GM12878 (cell line): Measurements from ENCODE around the gene FHL5. TPM values are rescaled to one million over a fixed set of nuclear protein-coding genes. Genes with fewer than 3 reads are reported as not detected.

Source experiments
- ATAC-seq: fragments of 200-7000 bp; cut with Tn5 transposase; 3 replicates; pipeline ENCODE4 v1.9.1; 2020; ENCODE audit warnings: mild to moderate bottlenecking, moderate library complexity
- BruUV-seq: library from RNA; stranded (reverse); fragments of 400-500 nt; replicated peaks from 2 replicates; lab custom pipeline; 2021; lab: Mats Ljungman, UMichigan
- CTCF ChIA-PET: fragments of 300-600 bp; sonication (Branson Sonifier 250); formaldehyde crosslinking; extraction: SDS; loops from one replicate; lab custom pipeline; 2021; ENCODE audit warnings: inconsistent platforms; lab: Yijun Ruan, JAX
- POLR2A ChIA-PET: fragments of 350-600 bp; formaldehyde crosslinking; extraction: SDS; loops from one replicate; lab custom pipeline; 2021; ENCODE audit warnings: inconsistent platforms; lab: Charles Lee
- RAD21 ChIA-PET: fragments of 300-600 bp; sonication (Branson Sonifier 250); formaldehyde crosslinking; loops from one replicate; lab custom pipeline; 2023; ENCODE audit warnings: antibody characterized with exemption; ENCODE audit not compliant: unreplicated experiment; lab: Charles Lee
- SMC1A ChIA-PET: fragments of 300-600 bp; sonication (Branson Sonifier 250); formaldehyde crosslinking; loops from one replicate; lab custom pipeline; 2023; ENCODE audit not compliant: unreplicated experiment, uncharacterized antibody; lab: Charles Lee
- DNase-seq: peaks from one replicate; pipeline ENCODE4 v3.0.0-alpha.2; 2011; ENCODE audit warnings: low read depth, low spot score
- FAIRE-seq: peaks from 3 replicates; lab custom pipeline; 2011; peaks lifted over from hg19 to GRCh38; lab: Jason Lieb, UNC
- H2AFZ ChIP-seq: 2 replicates; pipeline ENCODE4 v1.6.0; 2011; ENCODE audit warnings: low read depth, low read length, control low read depth; ENCODE audit not compliant: control insufficient read depth
- H3K27ac ChIP-seq: 2 replicates; pipeline ENCODE4 v1.5.1; 2011; ENCODE audit warnings: control low read depth; ENCODE audit not compliant: control insufficient read depth, insufficient read depth
- H3K27me3 ChIP-seq, 2 experiments: replicated peaks in 1 of 2; 2 replicates each; pipeline versions ENCODE4 v1.6.0 to v1.6.1; 2011; ENCODE audit warnings: low read length in 1 of 2; ENCODE audit not compliant: control insufficient read depth in 2 of 2, insufficient read depth in 2 of 2
- H3K36me3 ChIP-seq, 2 experiments: 2 replicates each; pipeline ENCODE4 v1.5.1; 2011; ENCODE audit warnings: low read length in 1 of 2; ENCODE audit not compliant: control insufficient read depth in 2 of 2, insufficient read depth in 2 of 2
- H3K4me1 ChIP-seq: 2 replicates; pipeline ENCODE4 v1.6.1; 2011; ENCODE audit warnings: mild to moderate bottlenecking, low read length, moderate library complexity, mixed read lengths; ENCODE audit not compliant: control insufficient read depth, insufficient read depth
- H3K4me2 ChIP-seq: 2 replicates; pipeline ENCODE4 v1.6.0; 2011; ENCODE audit warnings: control low read depth; ENCODE audit not compliant: control insufficient read depth, insufficient read depth
- H3K4me3 ChIP-seq: fragments of 200-600 bp; sonication (generic); 2 replicates; pipeline ENCODE4 v1.5.1; 2016
- H3K79me2 ChIP-seq: 2 replicates; pipeline ENCODE4 v1.6.0; 2011; ENCODE audit warnings: low read length; ENCODE audit not compliant: control insufficient read depth, insufficient read depth
- H3K9ac ChIP-seq: 2 replicates; pipeline ENCODE4 v1.8.0; 2011; ENCODE audit warnings: low read length, control low read depth, mixed read lengths; ENCODE audit not compliant: control insufficient read depth, insufficient read depth
- H3K9me3 ChIP-seq: replicated peaks from 3 replicates; pipeline ENCODE4 v1.5.1; 2011; ENCODE audit warnings: mild to moderate bottlenecking, low read length; ENCODE audit not compliant: control insufficient read depth, insufficient read depth
- H4K20me1 ChIP-seq: 2 replicates; pipeline ENCODE4 v1.6.0; 2011; ENCODE audit not compliant: control insufficient read depth, insufficient read depth
- CTCF ChIP-seq, 3 experiments: IDR thresholded peaks in 2 of 3; conservative IDR thresholded peaks in 1 of 3; 2 replicates each; pipeline ENCODE4 v1.5.1; 2011; ENCODE audit warnings: low read depth in 3 of 3, low read length in 3 of 3, mild to moderate bottlenecking in 3 of 3, control low read depth in 2 of 3, moderate library complexity in 2 of 3, inconsistent platforms in 1 of 3, mixed read lengths in 1 of 3; ENCODE audit not compliant: control insufficient read depth in 2 of 3, insufficient read depth in 1 of 3; ENCODE audit errors: extremely low read depth in 1 of 3
- DPF2 ChIP-seq: fragments of 450-650 bp; IDR thresholded peaks from 2 replicates; pipeline ENCODE4 v1.6.1; 2017; ENCODE audit warnings: mild to moderate bottlenecking
- E4F1 ChIP-seq: fragments of 450-650 bp; IDR thresholded peaks from 2 replicates; pipeline ENCODE4 v1.6.1; 2018; ENCODE audit warnings: borderline replicate concordance, mild to moderate bottlenecking; ENCODE audit not compliant: partially characterized antibody
- ETV6 ChIP-seq, 2 experiments: fragments of 450-650 bp in 1 of 2; IDR thresholded peaks in 1 of 2; conservative IDR thresholded peaks in 1 of 2; 2 replicates each; pipeline ENCODE4 v1.6.1; 2014; ENCODE audit warnings: antibody characterized with exemption in 1 of 2, borderline replicate concordance in 1 of 2, low read depth in 1 of 2, mild to moderate bottlenecking in 1 of 2, moderate library complexity in 1 of 2
- NBN ChIP-seq: fragments of 450-650 bp; IDR thresholded peaks from 2 replicates; pipeline ENCODE4 v1.6.1; 2016
- NFYA ChIP-seq: IDR thresholded peaks from 2 replicates; pipeline ENCODE4 v1.6.1; 2011; ENCODE audit warnings: low read depth, mild to moderate bottlenecking, low read length, improper control_type of control experiment, borderline replicate concordance
- POLR2AphosphoS5 ChIP-seq: IDR thresholded peaks from 2 replicates; pipeline ENCODE4 v1.6.1; 2011; ENCODE audit warnings: mild to moderate bottlenecking, low read length, inconsistent platforms
- RUNX3 ChIP-seq: IDR thresholded peaks from 2 replicates; pipeline ENCODE4 v1.6.1; 2012; ENCODE audit warnings: low read length, inconsistent platforms
- SMC3 ChIP-seq: IDR thresholded peaks from 2 replicates; pipeline ENCODE4 v1.6.1; 2011; ENCODE audit warnings: low read length, improper control_type of control experiment, borderline replicate concordance
- ZNF274 ChIP-seq: IDR thresholded peaks from one replicate; pipeline ENCODE4 v1.8.0; 2011; ENCODE audit not compliant: insufficient read length, insufficient read depth
- ZSCAN29 ChIP-seq: fragments of 450-650 bp; IDR thresholded peaks from 2 replicates; pipeline ENCODE4 v1.6.1; 2017; ENCODE audit warnings: mild to moderate bottlenecking, moderate library complexity
- WGBS: methylation state at CpG from one replicate; pipeline ENCODE4 v1.1.6; 2016; ENCODE audit warnings: low lambda C conversion rate; ENCODE audit not compliant: insufficient replicate concordance, insufficient coverage; ENCODE audit errors: missing lambda C conversion rate; 5-methylcytosine and 5-hydroxymethylcytosine counted together
- in situ Hi-C: fragments of 300-500 bp; cut with MboI; formaldehyde crosslinking; loops from 9 replicates; pipeline ENCODE4 v1.14.3; 2018; ENCODE audit warnings: mixed read lengths
- intact Hi-C: fragments of 100-400 bp; cut with micrococcal nuclease; formaldehyde crosslinking; loops from one replicate; pipeline ENCODE4 v1.14.2; 2022; ENCODE audit not compliant: unreplicated experiment
- polyA plus RNA-seq, 11 experiments: library from polyadenylated mRNA; depleted of rRNA in 4 of 11; unstranded in 6 of 11; stranded (reverse) in 5 of 11; fragments of >200 nt; fragmentation: Nextera tagmentation in 4 of 11; fragmentation: Illumina TruSeq in 1 of 11; extraction: Ambion mirVana in 4 of 11; extraction: Trizol in 1 of 11; gene quantifications; 1 replicate in 1 of 11; 2 replicates in 10 of 11; pipeline versions ENCODE4 v1.2.1 to v1.2.3, GENCODE V29; 2011 to 2016; ENCODE audit warnings: inconsistent platforms in 2 of 11, missing spikeins in 2 of 11, low read depth in 1 of 11
- total RNA-seq, 4 experiments: library from RNA; depleted of rRNA in 3 of 4; stranded (reverse); fragments of >200 nt in 3 of 4; fragmentation: Illumina TruSeq in 1 of 4; extraction: Trizol in 1 of 4; gene quantifications; 2 replicates each; pipeline versions ENCODE4 v1.2.1 to v1.2.3, GENCODE V29; 2013 to 2021

Gene FHL5
- total and polyA plus RNA-seq, 10 of the 15 experiments (the other 5 are each of a cell fraction or from before 2014, with no cell fraction given) = 0.16 TPM; not detected in 9

- ChIA-PET RAD21 (interaction anchor here (1.0 kb wide), 1 partner anchor 24 kb away, joined by 3 read pairs; no protein-coding TSS in a partner anchor), CTCF (no interaction called here), POLR2A (no interaction called here), SMC1A (no interaction called here)
- H3K4me1 ChIP-seq = no peaks in the 10 kb centered on the region
- in situ Hi-C loops (no loop called here), intact Hi-C loops (no loop called here)
- H3K4me3 ChIP-seq = no peak overlapping the region
- 5% methylated on average over 1 of the region's 1 CpG for WGBS
- no TSS peak for BruUV-seq
- H3K27ac ChIP-seq = no peak overlapping the region
- no peaks in the 10 kb centered on the region for H4K20me1 ChIP-seq
- H3K9me3 ChIP-seq = no peaks in the 10 kb centered on the region
- DNase-seq (no peak), FAIRE-seq (no peak), ATAC-seq (no peak)
- H2AFZ ChIP-seq = no peak overlapping the region
- H3K79me2 ChIP-seq = no peaks in the 10 kb centered on the region
- H3K36me3 ChIP-seq = no peaks in the 10 kb centered on the region
- H3K9ac ChIP-seq = no peak overlapping the region
- no peak overlapping the region for H3K4me2 ChIP-seq
- TF ChIP-seq SMC3 (no peak), ZNF274 (no peak), NFYA (no peak), CTCF (IDR thresholded peaks at IDR 0.05 in 2 of 3, conservative IDR thresholded peaks at IDR 0.05 in 1 of 3; ENCODE audit: control insufficient read depth in 2 of 3, extremely low read depth in 1 of 3, insufficient read depth in 1 of 3, low read depth in 3 of 3, low read length in 3 of 3) (no peak), ZSCAN29 (no peak), RUNX3 (no peak), E4F1 (no peak), ETV6 (conservative IDR thresholded peaks at IDR 0.05 in 1 of 2, IDR thresholded peaks at IDR 0.05 in 1 of 2; ENCODE audit: borderline replicate concordance in 1 of 2, low read depth in 1 of 2) (no peak), POLR2AphosphoS5 (no peak), DPF2 (no peak), NBN (no peak)
- H3K27me3 ChIP-seq = no peaks in the 10 kb centered on the region; a peak in 1 of 4 replicates
These were observed 19.5 kb downstream of the FHL5 start for GRCh38 chr6:96582436-96582835.
